Upper lobe of left lung (tissue), 6 donors: ENCODE results near the gene FCER2. TPM values are rescaled to one million over a fixed set of nuclear protein-coding genes. Genes with fewer than 3 reads are reported as not detected.

Experiments
- ATAC-seq, 2 donors: fragments of 200-7000 bp; cut with Tn5 transposase; one replicate each; pipeline ENCODE4 v1.9.1; 2022; ENCODE audit warnings: mild to moderate bottlenecking in 2 of 2, moderate library complexity in 2 of 2; ENCODE audit not compliant: low FRiP score in 2 of 2
- DNase-seq, 2 donors: peaks; one replicate each; pipeline ENCODE4 v3.0.0-alpha.2; 2019 to 2020
- H3K27ac ChIP-seq, 4 donors: fragments of 200-600 bp; sonication (generic); one replicate each; pipeline ENCODE4 v1.5.1; 2016 to 2019
- H3K27me3 ChIP-seq, 4 donors: fragments of 200-600 bp; sonication (generic); one replicate each; pipeline ENCODE4 v1.5.1; 2017 to 2019
- H3K36me3 ChIP-seq, 4 donors: fragments of 200-600 bp; sonication (generic); one replicate each; pipeline ENCODE4 v1.5.1; 2016 to 2019
- H3K4me1 ChIP-seq, 4 donors: fragments of 200-600 bp; sonication (generic); one replicate each; pipeline ENCODE4 v1.5.1; 2018 to 2019
- H3K4me3 ChIP-seq, 4 donors: fragments of 200-600 bp; sonication (generic); one replicate each; pipeline ENCODE4 v1.5.1; 2017 to 2019; ENCODE audit warnings: mild to moderate bottlenecking in 2 of 4, moderate library complexity in 1 of 4
- H3K9me3 ChIP-seq, 4 donors: fragments of 200-600 bp; sonication (generic); one replicate each; pipeline ENCODE4 v1.5.1; 2018 to 2019
- EP300 ChIP-seq, 4 donors: sonication (generic); formaldehyde crosslinking; IDR thresholded peaks; one replicate each; pipeline ENCODE4 v1.5.1; 2017; ENCODE audit warnings: antibody characterized with exemption in 4 of 4, control low read depth in 2 of 4
- POLR2A ChIP-seq, 4 donors: fragments of 450-650 bp; IDR thresholded peaks; one replicate each; pipeline ENCODE4 v1.5.1; 2016 to 2017; ENCODE audit warnings: antibody characterized with exemption in 4 of 4, mild to moderate bottlenecking in 2 of 4
- POLR2AphosphoS5 ChIP-seq, 2 donors: sonication (generic); formaldehyde crosslinking; IDR thresholded peaks; one replicate each; pipeline ENCODE4 v1.5.1; 2017; ENCODE audit warnings: antibody characterized with exemption in 2 of 2
- WGBS, 2 donors: methylation state at CpG; one replicate each; pipeline ENCODE4 v1.1.5; 2017 to 2018; 5-methylcytosine and 5-hydroxymethylcytosine counted together
- total RNA-seq, 6 donors: library from RNA; depleted of rRNA in 4 of 6; stranded (reverse); fragments of >200 nt in 4 of 6; gene quantifications; one replicate each; pipeline versions ENCODE4 v1.1.0 to v1.2.1, GENCODE V29; 2016 to 2021
- TF ChIP-seq, protein P1 (sequence below), 6 experiments: fragments of 450-650 bp in 4 of 6; fragments of 200-600 bp in 2 of 6; sonication (generic) in 2 of 6; IDR thresholded peaks; one replicate each; pipeline ENCODE4 v1.5.1; 2016 to 2019; ENCODE audit warnings: antibody characterized with exemption in 6 of 6
- donor health status: DM: no; HTN: no; CAD: no; lungs with moderate emphysema.
- donor health status: DM: no; HTN: yes; CAD: no; lungs with severe emphysema.

Gene FCER2
- total RNA-seq, 6 donors from 2014 or later = 0.83 to 2.9 TPM; not detected in 4

- Histone ChIP-seq H3K4me3 (no peak overlapping the region), H3K27me3 (no peaks in the 10 kb centered on the region), H3K9me3 (no peaks in the 10 kb centered on the region), H3K36me3 (no peaks in the 10 kb centered on the region), H3K27ac (no peak overlapping the region), H3K4me1 (no peaks in the 10 kb centered on the region)
- DNase-seq = no peak
- ATAC-seq = no peak
- TF ChIP-seq POLR2AphosphoS5 (IDR thresholded peaks at IDR 0.05) (no peak), EP300 (IDR thresholded peaks at IDR 0.05) (no peak), POLR2A (IDR thresholded peaks at IDR 0.05) (no peak)
- TF ChIP-seq, protein P1, sequence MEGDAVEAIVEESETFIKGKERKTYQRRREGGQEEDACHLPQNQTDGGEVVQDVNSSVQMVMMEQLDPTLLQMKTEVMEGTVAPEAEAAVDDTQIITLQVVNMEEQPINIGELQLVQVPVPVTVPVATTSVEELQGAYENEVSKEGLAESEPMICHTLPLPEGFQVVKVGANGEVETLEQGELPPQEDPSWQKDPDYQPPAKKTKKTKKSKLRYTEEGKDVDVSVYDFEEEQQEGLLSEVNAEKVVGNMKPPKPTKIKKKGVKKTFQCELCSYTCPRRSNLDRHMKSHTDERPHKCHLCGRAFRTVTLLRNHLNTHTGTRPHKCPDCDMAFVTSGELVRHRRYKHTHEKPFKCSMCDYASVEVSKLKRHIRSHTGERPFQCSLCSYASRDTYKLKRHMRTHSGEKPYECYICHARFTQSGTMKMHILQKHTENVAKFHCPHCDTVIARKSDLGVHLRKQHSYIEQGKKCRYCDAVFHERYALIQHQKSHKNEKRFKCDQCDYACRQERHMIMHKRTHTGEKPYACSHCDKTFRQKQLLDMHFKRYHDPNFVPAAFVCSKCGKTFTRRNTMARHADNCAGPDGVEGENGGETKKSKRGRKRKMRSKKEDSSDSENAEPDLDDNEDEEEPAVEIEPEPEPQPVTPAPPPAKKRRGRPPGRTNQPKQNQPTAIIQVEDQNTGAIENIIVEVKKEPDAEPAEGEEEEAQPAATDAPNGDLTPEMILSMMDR (IDR thresholded peaks at IDR 0.05) = no peak
- WGBS, 2 donors = 80 to 86% methylated on average over 11 of the region's 11 CpGs
Measured at GRCh38 chr19:7742991-7743390, 41.1 kb upstream of the FCER2 start.

GRCh38 chr19:7742575-7742974 is 40.6 kb upstream of the FCER2 start:
- H3K36me3 ChIP-seq = no peaks in the 10 kb centered on the region
- 76 to 78% methylated on average over 2 of the region's 2 CpGs for WGBS, 2 donors
- TF ChIP-seq EP300 (IDR thresholded peaks at IDR 0.05) (no peak), POLR2AphosphoS5 (IDR thresholded peaks at IDR 0.05) (no peak)
- TF ChIP-seq, protein P1 (IDR thresholded peaks at IDR 0.05) = no peak
- H3K4me3 ChIP-seq = no peak overlapping the region
- ATAC-seq = no peak
- no peaks in the 10 kb centered on the region for H3K27me3 ChIP-seq
- H3K9me3 ChIP-seq = no peaks in the 10 kb centered on the region
- no peak for DNase-seq
- H3K27ac ChIP-seq = no peak overlapping the region
- no peaks in the 10 kb centered on the region for H3K4me1 ChIP-seq

DNA sequence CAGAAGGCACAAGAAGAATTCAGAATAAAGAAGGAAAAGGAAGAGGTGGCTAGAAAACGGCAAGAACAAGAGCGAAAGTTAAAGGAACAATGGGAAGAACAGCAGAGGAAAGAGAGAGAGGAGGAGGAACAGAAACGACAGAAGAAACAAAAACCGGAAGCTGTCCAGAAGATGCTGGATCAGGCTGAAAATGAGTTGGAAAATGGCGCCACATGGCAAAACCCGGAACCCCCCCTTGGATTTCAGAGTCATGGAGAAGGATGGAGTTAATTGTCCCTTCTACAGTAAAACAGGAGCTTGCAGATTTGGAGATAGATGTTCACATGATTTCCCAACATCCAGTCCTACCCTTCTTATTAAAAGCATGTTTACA is 38.7 kb upstream of the FCER2 start:
- ATAC-seq (no peak), DNase-seq (no peak)
- TF ChIP-seq, protein P1 (IDR thresholded peaks at IDR 0.05) = no peak
- TF ChIP-seq EP300 (IDR thresholded peaks at IDR 0.05) (no peak), POLR2AphosphoS5 (IDR thresholded peaks at IDR 0.05) (no peak), POLR2A (IDR thresholded peaks at IDR 0.05) (no peak)
- Histone ChIP-seq H3K27ac (peak overlapping the region in 1 of 4 donors; percentile 11), H3K36me3 (no peaks in the 10 kb centered on the region), H3K9me3 (no peaks in the 10 kb centered on the region), H3K27me3 (no peaks in the 10 kb centered on the region), H3K4me3 (no peak overlapping the region), H3K4me1 (no peaks in the 10 kb centered on the region)
- WGBS, 2 donors = 65 to 69% methylated on average over 6 of the region's 6 CpGs

- H3K36me3 ChIP-seq = no peaks in the 10 kb centered on the region
- no peak overlapping the region for H3K4me3 ChIP-seq
- WGBS, 2 donors = 75 to 76% methylated on average over 19 of the region's 19 CpGs
- H3K9me3 ChIP-seq = no peaks in the 10 kb centered on the region
- DNase-seq (no peak), ATAC-seq (no peak)
- no peaks in the 10 kb centered on the region for H3K4me1 ChIP-seq
- peak overlapping the region in 1 of 4 donors; percentile 11 for H3K27ac ChIP-seq
- no peaks in the 10 kb centered on the region for H3K27me3 ChIP-seq
- TF ChIP-seq, protein P1 (IDR thresholded peaks at IDR 0.05) = no peak
- TF ChIP-seq EP300 (IDR thresholded peaks at IDR 0.05) = no peak
- TF ChIP-seq POLR2AphosphoS5 (IDR thresholded peaks at IDR 0.05) = no peak
- no peak for TF ChIP-seq POLR2A (IDR thresholded peaks at IDR 0.05)
Measured at GRCh38 chr19:7739801-7740681, 38.1 kb upstream of the FCER2 start.
